Measurements from ENCODE around the gene ZNF626. TPM values are rescaled to one million over a fixed set of nuclear protein-coding genes. Genes with fewer than 3 reads are reported as not detected.
"Not testable (repeated sequence)": the region's sequence is repeated elsewhere in the genome, so short reads cannot be mapped to it uniquely, and the experiment has no call there.

ZNF626 gene
- 13.2 and 13.3 TPM in 2 replicates for total RNA-seq
- long read RNA-seq, full-length matches to known transcripts, result 14 of 28 reads
- long read RNA-seq, partial matches to known transcripts, result 2 of 28 reads
- long read RNA-seq, other reads (novel, unspliced or antisense), result 12 of 28 reads

GRCh38 chr19:20661150-20661819 is at the start of gene ZNF626:
ZNF626 (minus strand) TSS chr19:20661571; CDS start chr19:20661446, 125 bp downstream.
- H3K4me1 Mint-ChIP-seq (ENCODE audit: unreplicated experiment), result peaks cover 13% of the 10 kb centered on the region
- H3K27me3 Mint-ChIP-seq (ENCODE audit: unreplicated experiment), result no peaks in the 10 kb centered on the region
- peaks cover 47% of the 10 kb centered on the region for H3K36me3 Mint-ChIP-seq (ENCODE audit: unreplicated experiment)
- peak; percentile 97 for DNase-seq (ENCODE audit: extremely low spot score, unreplicated experiment)
- peaks cover 27% of the 10 kb centered on the region for H3K9me3 Mint-ChIP-seq (ENCODE audit: unreplicated experiment)
- TF ChIP-seq, protein P1, sequence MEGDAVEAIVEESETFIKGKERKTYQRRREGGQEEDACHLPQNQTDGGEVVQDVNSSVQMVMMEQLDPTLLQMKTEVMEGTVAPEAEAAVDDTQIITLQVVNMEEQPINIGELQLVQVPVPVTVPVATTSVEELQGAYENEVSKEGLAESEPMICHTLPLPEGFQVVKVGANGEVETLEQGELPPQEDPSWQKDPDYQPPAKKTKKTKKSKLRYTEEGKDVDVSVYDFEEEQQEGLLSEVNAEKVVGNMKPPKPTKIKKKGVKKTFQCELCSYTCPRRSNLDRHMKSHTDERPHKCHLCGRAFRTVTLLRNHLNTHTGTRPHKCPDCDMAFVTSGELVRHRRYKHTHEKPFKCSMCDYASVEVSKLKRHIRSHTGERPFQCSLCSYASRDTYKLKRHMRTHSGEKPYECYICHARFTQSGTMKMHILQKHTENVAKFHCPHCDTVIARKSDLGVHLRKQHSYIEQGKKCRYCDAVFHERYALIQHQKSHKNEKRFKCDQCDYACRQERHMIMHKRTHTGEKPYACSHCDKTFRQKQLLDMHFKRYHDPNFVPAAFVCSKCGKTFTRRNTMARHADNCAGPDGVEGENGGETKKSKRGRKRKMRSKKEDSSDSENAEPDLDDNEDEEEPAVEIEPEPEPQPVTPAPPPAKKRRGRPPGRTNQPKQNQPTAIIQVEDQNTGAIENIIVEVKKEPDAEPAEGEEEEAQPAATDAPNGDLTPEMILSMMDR (IDR thresholded peaks at IDR 0.05), result no peak
- peak within 1 kb of the TSS; percentile 100 for H3K27ac Mint-ChIP-seq (ENCODE audit: unreplicated experiment)
- H3K4me3 Mint-ChIP-seq (ENCODE audit: unreplicated experiment), result peak within 1 kb of the TSS; percentile 96

DNA sequence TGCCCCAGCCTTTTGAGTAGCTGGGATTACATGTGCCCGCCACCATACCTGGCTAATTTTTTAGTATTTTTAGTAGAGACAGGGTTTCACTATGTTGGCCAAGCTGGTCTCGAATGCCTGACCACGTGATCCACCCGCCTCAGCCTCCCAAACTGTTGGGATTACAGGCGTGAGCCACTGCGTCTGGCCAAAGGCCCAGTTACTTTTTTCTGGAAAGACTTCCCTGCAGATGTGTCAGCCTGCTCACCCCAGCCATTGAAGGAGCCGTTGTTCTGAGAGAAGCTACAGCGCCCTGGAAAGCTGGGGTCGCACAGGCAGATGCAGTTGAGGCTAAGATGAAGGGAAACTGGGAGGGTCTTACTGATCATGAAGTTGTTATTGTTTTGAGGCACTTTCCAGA is 7.9 kb upstream of the ZNF626 start:
- Mint-ChIP-seq H3K9me3 (ENCODE audit: unreplicated experiment) (peaks cover 20% of the 10 kb centered on the region), H3K4me1 (ENCODE audit: unreplicated experiment) (no peaks in the 10 kb centered on the region), H3K27ac (ENCODE audit: unreplicated experiment) (no peak overlapping the region), H3K27me3 (ENCODE audit: unreplicated experiment) (no peaks in the 10 kb centered on the region), H3K36me3 (ENCODE audit: unreplicated experiment) (peaks cover 2% of the 10 kb centered on the region), H3K4me3 (ENCODE audit: unreplicated experiment) (no peak overlapping the region)
- TF ChIP-seq, protein P1 (IDR thresholded peaks at IDR 0.05), result no peak
- DNase-seq (ENCODE audit: extremely low spot score, unreplicated experiment), result no peak

DNA sequence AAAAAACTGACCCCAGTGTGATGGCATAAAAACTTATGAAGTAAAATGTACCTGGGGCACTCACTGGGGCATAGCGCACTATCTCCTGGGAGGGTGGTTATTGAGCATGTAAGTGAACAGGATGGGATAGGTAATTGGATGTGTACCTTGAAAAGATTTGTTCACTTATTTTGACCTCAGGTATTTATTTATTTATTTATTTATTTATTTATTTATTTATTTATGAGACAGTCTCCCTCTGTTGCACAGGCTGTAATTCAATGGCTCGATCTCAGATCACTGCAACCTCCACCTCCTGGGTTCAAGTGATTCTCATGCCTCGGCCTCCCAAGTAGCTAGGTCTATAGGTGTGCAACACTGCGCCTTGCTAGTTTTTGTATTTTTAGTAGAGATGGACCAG is 5.9 kb upstream of the ZNF626 start:
- Mint-ChIP-seq H3K9me3 (ENCODE audit: unreplicated experiment) (peaks cover 23% of the 10 kb centered on the region), H3K4me3 (ENCODE audit: unreplicated experiment) (no peak overlapping the region), H3K27me3 (ENCODE audit: unreplicated experiment) (no peaks in the 10 kb centered on the region), H3K4me1 (ENCODE audit: unreplicated experiment) (no peaks in the 10 kb centered on the region), H3K36me3 (ENCODE audit: unreplicated experiment) (peaks cover 7% of the 10 kb centered on the region), H3K27ac (ENCODE audit: unreplicated experiment) (no peak overlapping the region)
- DNase-seq (ENCODE audit: extremely low spot score, unreplicated experiment), result no peak
- TF ChIP-seq, protein P1 (IDR thresholded peaks at IDR 0.05), result no peak

DNA sequence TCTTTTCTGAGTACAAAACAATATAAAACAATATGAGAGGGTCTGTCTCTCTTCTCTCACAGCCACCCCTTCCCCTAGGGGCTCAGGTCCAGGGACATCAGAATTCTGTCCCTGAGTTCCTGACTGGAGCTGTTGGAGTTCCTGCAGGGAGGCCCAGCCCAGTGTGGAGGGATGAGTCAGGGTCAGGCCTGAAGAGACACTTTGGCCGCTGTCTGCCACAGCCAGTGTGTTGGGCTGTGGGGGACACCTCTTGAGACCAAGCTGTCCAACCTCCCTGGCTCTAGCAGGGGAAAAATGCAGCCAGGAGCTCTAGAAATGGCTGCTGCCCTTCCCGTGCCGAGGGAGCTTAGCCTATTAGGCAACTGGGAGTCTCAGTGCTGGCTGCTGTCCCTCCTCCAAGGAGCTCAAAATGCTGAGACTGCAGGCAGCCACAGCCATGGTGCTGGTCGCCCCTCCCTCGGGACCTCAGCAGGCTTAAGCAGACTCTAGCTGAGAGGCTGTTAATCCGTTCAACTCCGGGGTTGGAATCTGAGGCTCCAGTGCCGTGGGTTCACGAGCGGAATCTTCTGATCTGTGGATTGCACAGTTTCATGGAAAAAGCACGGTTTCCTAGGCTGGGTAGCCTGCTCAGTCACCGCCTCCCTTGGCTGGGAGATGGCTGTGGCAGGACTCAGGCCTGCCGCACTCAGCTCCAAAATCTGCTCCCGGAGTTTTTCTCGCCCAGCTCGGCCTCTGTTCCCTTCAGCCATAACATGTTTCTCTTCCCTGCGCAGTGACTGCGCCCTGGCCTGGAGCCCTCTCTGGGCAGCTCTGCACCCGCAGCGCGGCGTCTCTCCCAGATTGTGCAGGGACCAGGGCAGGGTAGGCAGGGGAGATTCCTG is 3.8 kb upstream of the ZNF626 start:
- no peak overlapping the region for H3K27ac Mint-ChIP-seq (ENCODE audit: unreplicated experiment)
- peaks cover 14% of the 10 kb centered on the region for H3K36me3 Mint-ChIP-seq (ENCODE audit: unreplicated experiment)
- no peak for DNase-seq (ENCODE audit: extremely low spot score, unreplicated experiment)
- no peaks in the 10 kb centered on the region for H3K27me3 Mint-ChIP-seq (ENCODE audit: unreplicated experiment)
- TF ChIP-seq, protein P1 (IDR thresholded peaks at IDR 0.05), result no peak
- no peak overlapping the region for H3K4me3 Mint-ChIP-seq (ENCODE audit: unreplicated experiment)
- H3K9me3 Mint-ChIP-seq (ENCODE audit: unreplicated experiment), result peaks cover 23% of the 10 kb centered on the region
- peaks cover 11% of the 10 kb centered on the region for H3K4me1 Mint-ChIP-seq (ENCODE audit: unreplicated experiment)

- H3K9me3 Mint-ChIP-seq (ENCODE audit: unreplicated experiment), result peaks cover 20% of the 10 kb centered on the region
Observed at GRCh38 chr19:20664475-20664874, 3.1 kb upstream of the ZNF626 start.

More at GRCh38 chr19:20664475-20664874, 3.1 kb upstream of the ZNF626 start:
- H3K27me3 Mint-ChIP-seq (ENCODE audit: unreplicated experiment); H3K4me3 Mint-ChIP-seq (ENCODE audit: unreplicated experiment); DNase-seq (ENCODE audit: extremely low spot score, unreplicated experiment); H3K27ac Mint-ChIP-seq (ENCODE audit: unreplicated experiment): not testable (repeated sequence)
- Mint-ChIP-seq H3K4me1 (ENCODE audit: unreplicated experiment) (peaks cover 11% of the 10 kb centered on the region), H3K36me3 (ENCODE audit: unreplicated experiment) (peaks cover 18% of the 10 kb centered on the region)
